Head of caudate nucleus (tissue), 42 donors: ENCODE data around the gene SERPINE2.
A peak's percentile ranks its signal among the peaks of the same experiment; 100 is the strongest.

ENCODE experiments used
- DNase-seq, 42 donors: peaks; one replicate each; pipeline versions ENCODE4 v3.0.0 to v3.0.0-alpha.2; 2020 to 2021; ENCODE audit warnings: mixed read lengths in 7 of 42
- intact Hi-C: fragments of 100-400 bp; cut with DNase I; formaldehyde crosslinking; loops from one replicate; pipeline ENCODE4 v1.15.0; 2022

SERPINE2 gene

GRCh38 chr2:223932816-223933800 is 106.0 kb downstream of the SERPINE2 start:
- no peak for DNase-seq
- intact Hi-C loops: no loop called here

GRCh38 chr2:223930103-223930976 is 108.7 kb downstream of the SERPINE2 start:
- intact Hi-C loops: no loop called here
- peak; percentile 61 to 94 (median 84) for DNase-seq

DNA sequence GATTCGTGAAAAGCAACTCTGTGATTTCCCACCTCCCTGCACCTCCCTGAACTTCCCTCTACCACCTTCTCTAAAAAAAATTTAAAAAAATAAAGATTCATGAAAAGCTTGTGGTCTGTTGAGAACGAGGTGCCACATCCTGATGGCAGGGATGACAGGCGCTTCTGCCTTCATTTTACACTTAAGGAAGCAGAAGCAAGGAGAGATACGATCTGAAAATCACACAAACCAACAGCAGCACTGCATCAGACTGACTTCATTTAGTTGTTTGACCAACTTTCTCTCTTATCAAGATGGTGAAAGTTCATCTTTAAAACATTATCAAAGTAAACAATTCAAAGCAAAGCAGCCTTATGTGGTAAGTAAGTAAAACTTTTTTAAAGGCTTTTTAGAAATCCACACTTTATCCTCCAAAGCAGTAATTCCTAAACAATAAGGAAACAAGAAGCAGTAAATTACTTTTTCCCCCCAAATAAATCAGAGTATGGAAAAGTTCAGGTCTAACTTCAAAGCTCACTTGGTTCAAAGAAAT is 109.4 kb downstream of the SERPINE2 start:
- no peak for DNase-seq
- intact Hi-C loops: no loop called here

- no peak for DNase-seq
- intact Hi-C loops: no loop called here
These were observed 110.7 kb downstream of the SERPINE2 start for GRCh38 chr2:223928113-223929006.

- intact Hi-C loops: no loop called here
- no peak for DNase-seq
These were observed 114.0 kb downstream of the SERPINE2 start for GRCh38 chr2:223925106-223925505.
